Glomerular visceral epithelial cell (primary cell): ENCODE data around the gene CLSTN2.

Experiments used
- DNase-seq: peaks from one replicate; pipeline ENCODE4 v3.0.0-alpha.2; 2016; ENCODE audit errors: extremely low spot score

The CLSTN2 gene

DNA sequence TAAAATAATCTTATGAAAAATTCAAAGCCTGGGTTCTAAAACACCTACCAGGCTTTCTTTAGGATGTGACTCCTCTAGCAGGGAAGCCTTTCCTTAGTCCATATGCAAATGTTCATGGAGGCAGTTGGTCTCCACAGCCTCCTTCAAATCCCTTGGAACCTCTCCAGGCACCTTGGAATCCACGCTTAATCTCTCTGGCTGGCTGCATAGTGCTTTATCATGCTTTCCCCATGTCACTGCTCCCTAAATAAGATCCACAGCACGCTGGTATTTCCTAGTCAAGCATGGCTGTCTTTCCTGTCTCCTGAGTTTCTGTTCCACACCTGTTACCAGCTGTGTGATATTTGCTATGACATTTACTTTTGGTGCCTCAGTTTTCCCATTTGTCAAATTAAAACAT is 71.3 kb downstream of the CLSTN2 start:
- no peak for DNase-seq

DNA sequence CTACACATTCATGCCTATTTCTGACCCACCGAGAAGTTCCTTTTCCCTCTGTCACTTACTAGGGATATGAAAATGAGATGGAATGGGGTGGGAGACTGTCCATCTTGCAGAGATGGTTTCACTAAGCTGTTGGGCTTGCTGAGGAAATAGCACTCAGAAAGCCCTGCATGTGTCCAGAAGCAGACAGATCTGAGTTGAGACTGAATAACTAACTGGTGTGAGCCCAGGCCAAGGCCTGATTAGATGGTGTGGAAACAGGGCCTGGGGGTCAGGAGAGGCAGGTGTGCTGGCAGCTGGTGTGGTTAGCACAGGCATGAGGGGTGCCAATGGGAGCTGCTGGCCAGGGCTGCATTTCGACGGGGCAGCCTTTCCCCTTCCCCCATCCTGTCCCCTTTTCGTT is 72.1 kb downstream of the CLSTN2 start:
- DNase-seq: no peak

- DNase-seq: no peak
Observed at GRCh38 chr3:140007911-140008869, 73.2 kb downstream of the CLSTN2 start.

GRCh38 chr3:140010391-140010790 is 75.4 kb downstream of the CLSTN2 start:
- no peak for DNase-seq

DNA sequence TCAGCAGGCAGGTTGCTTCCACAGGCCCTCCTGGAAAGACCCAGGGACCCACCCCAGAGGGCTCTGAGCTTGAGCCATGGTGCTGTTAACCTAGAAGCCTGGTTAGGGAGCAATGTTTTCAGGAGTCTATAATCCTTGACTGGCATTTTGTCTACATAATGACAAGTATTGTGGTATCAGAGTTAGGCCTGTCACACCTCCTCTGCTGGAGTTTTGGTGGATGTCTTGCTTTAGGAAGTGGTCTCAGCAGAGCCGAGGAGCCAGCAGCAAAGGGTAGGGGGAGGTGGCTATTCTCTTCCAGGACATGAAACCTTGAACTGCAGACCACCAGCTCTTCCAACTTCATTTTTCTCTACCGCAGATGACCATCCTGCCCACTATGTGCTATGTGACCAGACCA is 76.1 kb downstream of the CLSTN2 start:
- DNase-seq: no peak

DNA sequence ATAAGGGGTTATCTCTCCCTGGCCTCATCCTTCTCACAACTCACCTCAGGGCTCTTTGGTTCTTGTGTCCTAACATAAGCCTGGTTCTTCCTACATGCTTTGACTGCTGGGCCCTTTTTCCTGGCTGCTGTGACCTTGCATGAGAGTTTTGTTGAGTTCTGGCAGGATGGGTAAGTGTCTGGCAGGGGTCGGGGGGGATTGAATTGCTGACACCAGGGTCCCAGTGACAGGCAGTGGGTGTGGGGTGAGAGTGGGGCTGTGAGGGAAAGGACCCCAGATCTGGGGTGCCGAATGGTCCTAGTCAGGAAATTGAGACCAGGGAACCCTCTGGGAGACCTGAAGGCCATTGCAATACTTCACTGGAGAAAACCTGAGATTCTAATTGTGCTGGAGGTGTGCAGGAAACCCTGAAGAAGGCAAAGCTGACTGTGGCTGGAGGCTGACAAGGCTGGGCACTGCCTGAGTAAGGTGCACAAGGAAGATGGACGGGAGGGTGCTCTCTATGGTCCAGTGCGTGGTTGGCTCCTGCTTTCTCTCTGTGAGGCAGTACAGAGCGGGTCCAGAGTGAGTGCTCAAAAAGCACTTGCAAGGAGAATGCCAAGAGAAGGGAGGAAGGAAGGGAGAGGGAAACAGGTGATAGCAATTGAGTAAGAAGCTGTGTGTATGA is 76.8 kb downstream of the CLSTN2 start:
- no peak for DNase-seq

GRCh38 chr3:140013220-140013619 is 78.2 kb downstream of the CLSTN2 start:
- DNase-seq: no peak

DNA sequence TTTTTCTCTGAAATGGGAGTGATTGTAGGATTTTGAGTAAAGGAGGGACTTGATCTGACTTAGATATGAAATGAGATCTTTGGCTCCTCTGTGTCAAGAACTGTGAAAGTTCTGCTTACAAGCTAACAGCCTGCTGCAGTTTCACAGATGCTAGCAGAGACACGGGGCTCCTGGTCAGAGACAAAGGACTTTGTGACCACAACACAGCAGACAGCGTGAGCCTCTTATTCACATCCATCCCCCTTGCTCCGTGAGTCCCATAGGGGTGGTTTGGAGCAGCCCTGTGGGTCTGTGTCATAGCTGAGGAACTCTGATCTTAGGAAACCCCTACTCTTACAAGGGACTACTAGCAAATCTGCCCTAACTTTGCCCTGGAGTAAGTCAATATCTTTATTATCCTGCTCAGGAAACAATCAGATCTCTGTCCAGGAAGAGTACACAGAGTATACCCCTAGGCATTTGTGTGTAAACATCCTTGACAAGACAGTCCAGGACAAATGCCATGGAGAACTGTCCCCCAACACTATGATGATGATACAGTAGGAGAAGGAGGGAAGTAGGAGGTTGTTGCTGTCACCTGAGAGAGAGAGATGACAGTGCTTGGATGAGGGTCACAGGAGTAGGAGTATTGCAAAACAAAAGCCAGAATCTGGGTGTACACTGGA is 80.0 kb downstream of the CLSTN2 start:
- DNase-seq: no peak

DNA sequence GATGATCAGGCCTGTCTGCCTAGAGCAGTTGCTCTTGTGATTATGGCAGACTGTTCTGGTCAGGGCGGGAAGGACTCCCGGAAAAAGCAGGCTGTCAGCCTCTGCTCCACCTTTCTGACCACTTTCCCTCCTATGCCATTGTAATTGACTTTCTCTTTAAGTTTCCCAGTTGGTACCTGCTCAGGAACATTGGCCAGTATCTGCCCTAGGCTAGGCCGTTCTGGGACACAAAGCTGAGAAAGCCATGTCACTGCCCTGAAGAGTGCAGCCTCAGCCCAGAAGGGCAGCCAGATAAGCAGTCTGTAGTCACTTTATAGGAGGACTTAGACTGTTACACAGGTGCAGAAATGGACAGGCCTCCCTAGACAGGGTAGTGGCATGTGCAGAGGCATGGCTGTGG is 80.8 kb downstream of the CLSTN2 start:
- DNase-seq: no peak

GRCh38 chr3:140018556-140018955 is 83.6 kb downstream of the CLSTN2 start:
- no peak for DNase-seq

- no peak for DNase-seq
Observed at GRCh38 chr3:140019946-140020345, 85.0 kb downstream of the CLSTN2 start.

GRCh38 chr3:140020541-140020940 is 85.6 kb downstream of the CLSTN2 start:
- no peak for DNase-seq

- DNase-seq: no peak
Observed at GRCh38 chr3:140021269-140021668, 86.3 kb downstream of the CLSTN2 start.

DNA sequence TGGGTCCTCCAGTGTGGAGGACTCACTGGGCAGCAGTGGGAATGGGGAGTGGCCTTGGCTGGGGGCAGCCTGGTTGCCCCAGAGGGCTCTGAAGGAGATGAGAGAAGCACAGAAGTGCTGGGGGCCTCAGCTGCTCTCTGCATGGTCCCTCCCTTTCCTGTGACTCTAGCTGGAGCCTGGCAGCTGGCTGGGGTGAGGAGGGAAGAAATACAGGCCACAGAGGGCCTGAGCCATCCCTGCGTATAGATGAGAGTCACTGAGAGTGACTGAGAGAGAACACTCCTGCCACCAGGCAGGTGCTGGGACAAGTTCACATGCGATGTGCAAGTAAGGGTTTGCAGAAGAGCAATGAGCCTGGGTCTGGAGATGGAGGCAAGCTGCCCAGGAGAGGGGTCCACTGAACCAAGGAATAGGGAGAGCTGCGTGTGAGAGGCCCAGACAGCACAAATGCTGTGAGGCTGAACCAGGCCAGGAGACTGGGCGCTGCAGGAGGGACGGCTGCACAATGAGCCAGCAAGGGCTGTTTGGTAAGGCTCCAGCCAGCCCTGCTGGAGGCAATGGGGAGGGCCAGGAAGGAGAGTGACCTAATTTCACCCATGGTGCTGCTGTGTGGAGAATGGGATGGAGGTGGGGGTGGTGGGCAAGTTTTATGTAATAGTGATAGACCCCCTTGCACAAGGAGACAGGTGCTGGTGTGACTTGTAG is 87.2 kb downstream of the CLSTN2 start:
- DNase-seq: no peak

- no peak for DNase-seq
Observed at GRCh38 chr3:140023616-140024530, 88.9 kb downstream of the CLSTN2 start.

GRCh38 chr3:140031170-140031569 is 96.2 kb downstream of the CLSTN2 start:
- DNase-seq: no peak

DNA sequence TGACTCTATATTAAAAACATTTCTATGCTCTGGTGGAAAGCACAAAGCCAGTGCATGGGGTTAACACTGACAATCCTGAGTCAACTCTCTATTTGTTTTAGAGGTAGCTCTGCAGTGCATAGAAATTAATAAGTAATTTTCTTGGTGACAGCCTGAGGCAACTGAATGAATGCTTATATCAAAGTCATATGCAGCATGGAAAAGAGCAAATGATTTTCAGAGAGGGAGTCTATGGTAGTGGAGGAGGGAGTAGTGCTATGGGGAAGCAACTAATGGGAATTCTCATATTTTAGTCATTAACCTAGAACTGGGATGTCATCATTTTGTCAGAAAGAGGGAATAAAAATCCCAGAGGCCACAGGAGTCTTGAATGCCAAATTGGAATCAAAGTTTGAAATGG is 99.1 kb downstream of the CLSTN2 start:
- DNase-seq: no peak

GRCh38 chr3:140035871-140036270 is 100.9 kb downstream of the CLSTN2 start:
- DNase-seq: no peak

GRCh38 chr3:140050396-140050795 is 115.4 kb downstream of the CLSTN2 start:
- DNase-seq: no peak

DNA sequence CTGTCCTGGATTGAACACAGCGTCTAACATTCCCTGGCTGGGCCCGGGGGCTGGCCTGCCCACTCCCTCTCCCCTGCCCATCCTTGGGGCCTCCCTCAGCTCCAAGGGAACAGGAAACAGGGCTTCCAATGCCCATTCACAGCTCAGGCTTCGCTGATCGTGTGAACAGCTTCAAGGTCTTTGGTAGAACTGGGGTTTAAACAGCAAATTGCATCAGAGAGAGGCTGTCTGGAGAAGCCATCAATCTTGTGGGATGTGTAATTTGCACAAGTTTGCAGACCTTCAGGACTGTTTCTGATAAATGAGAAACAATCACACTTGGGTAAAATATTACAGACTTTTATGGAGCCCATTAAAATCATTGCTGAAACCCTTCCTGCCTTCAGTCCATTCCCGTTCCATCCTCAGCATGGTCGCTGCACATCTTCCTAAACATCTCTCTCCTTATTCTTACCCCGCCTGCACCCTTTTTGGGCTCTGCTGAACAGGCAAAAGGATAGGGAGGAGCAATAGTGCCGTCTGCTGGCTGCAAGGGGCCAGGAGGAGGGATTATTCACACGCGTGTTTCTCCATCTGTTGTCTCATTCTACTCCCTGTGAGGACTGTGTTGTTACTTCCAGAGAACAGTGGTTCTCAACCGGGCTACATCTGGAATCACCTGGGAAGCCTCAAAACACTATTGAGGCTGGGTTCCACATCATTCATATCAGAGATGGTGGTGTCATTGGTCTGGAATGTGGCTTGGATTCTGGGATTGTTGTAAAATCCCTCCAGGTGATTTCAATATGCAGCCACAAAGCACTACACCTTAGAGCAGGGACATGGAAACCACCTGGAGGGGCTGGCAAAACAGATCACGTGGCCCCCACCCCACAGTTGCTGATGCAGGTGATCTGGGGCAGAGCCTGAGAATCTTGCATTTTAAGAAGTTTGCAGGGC is 116.3 kb downstream of the CLSTN2 start:
- no peak for DNase-seq
